Central memory CD4-positive, alpha-beta T cell (primary cell): ENCODE data around the gene SLC2A4.
A peak's percentile ranks its signal among the peaks of the same experiment; 100 is the strongest.

Experiments
- DNase-seq: peaks from one replicate; pipeline ENCODE4 v3.0.0; 2022

The SLC2A4 gene

DNA sequence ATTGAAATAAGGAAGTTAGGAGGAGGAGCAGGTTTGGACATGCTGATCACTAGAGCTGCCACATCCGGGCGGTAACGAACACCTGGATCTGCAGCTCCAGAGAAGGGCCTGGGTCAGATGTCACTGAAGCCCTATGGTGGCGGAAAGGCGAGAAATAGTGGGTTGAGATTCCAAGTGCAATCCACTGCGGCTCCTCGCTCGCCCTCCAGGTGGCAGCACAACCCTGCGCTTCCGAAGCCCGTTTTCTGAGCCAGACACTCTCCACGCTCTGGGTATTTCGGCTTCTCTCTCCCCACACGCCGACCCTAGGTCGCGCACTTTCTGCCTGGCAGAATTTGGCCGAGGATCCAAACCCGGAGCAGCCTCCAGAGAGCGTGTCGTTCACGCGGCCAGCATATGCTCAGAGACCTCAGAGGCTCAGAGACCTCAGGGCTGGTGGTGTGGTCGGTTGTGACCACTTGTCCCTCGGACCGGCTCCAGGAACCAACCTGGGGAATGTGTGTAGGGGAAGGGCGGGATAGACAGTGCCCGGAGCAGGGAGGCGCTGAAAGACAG is 922 bp upstream of the SLC2A4 start:
- peak; percentile 81 for DNase-seq

DNA sequence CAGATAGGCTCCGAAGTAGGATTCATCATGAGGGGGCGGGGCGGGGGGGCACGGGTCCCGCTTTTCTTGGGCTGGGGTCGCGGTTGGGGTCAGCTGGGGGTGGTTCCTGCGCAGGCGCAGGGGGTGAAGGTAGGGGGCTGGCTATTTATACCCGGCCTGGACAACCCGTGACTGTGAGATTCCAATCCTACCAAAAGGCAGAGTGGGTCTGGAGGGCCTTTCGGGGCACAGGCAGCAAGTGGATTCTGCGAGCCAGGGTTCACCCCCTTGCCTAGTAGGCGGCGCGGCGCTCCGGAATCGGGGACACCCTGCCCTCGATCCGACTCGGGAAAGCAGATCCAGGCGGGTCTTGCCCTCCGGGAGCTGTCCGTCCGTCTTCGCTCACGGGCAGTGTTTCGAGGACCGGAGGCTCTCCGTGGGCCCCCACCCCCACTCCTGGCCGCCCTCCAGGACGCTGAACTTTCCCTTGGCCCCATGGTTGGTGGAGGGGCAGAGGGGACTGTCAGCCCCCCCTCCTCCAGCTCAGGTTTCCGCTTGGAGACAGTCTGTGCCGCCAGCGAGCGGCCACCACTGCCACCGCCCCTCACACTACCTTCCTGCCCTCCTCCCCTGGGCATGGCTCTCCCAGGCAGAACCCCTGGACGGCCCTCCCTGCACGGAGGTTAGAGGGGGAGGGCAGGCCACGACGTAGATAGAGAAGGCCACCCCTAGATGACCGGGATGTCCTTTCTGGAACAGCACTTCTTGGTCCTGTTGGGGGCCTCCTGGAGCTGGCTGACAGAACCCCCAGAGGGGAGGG is 634 bp downstream of the SLC2A4 start:
- DNase-seq: no peak

DNA sequence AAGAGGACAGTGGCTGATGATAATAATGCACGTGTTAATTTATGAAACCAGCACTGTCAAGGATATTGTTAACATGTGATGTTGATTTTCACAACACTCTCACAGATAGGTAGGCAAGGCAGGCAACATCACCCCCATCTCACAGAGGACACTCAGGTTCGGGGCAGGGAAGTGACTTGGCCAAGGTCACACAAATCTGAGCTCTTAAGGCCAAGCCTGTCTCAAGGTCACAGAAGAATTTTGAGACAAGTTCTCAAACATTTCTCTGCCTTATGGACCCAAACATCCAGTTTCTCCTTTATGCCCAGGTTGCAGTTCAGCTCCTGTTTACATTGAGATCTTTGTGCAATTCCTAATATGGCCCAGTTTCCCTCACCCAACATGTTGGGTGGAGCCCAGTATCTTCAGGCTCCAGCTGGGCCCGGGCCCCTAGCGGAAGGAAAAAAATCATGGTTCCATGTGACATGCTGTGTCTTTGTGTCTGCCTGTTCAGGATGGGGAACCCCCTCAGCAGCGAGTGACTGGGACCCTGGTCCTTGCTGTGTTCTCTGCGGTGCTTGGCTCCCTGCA is 1.3 kb downstream of the SLC2A4 start:
- DNase-seq: no peak

DNA sequence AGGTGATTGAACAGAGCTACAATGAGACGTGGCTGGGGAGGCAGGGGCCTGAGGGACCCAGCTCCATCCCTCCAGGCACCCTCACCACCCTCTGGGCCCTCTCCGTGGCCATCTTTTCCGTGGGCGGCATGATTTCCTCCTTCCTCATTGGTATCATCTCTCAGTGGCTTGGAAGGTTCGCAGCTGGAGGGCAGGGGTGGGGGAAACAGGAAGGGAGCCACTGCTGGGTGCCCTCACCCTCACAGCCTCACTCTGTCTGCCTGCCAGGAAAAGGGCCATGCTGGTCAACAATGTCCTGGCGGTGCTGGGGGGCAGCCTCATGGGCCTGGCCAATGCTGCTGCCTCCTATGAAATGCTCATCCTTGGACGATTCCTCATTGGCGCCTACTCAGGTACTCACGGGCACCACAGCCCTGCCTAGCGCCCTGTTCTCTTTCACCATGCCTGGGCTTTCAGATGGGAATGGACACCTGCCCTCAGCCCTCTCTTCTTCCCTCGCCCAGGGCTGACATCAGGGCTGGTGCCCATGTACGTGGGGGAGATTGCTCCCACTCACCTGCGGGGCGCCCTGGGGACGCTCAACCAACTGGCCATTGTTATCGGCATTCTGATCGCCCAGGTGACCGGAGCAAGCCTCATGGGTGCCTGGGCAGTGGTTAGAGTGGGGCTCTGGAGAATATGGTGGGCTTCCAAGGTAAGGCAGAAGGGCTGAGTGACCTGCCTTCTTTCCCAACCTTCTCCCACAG is 2.1 kb downstream of the SLC2A4 start:
- DNase-seq: no peak

DNA sequence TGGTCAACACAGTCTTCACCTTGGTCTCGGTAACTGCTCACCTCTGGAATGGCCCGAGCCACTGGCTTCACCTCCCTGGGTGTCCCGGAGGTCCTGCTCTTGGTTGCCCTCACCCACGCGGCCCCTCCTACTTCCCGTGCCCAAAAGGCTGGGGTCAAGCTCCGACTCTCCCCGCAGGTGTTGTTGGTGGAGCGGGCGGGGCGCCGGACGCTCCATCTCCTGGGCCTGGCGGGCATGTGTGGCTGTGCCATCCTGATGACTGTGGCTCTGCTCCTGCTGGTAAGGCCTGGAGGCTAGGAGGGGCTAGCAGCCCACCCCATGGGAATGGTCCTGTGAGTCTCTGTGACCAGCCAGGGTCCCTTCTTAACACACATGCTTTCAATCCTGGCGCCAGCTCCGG is 3.4 kb downstream of the SLC2A4 start:
- DNase-seq: no peak

DNA sequence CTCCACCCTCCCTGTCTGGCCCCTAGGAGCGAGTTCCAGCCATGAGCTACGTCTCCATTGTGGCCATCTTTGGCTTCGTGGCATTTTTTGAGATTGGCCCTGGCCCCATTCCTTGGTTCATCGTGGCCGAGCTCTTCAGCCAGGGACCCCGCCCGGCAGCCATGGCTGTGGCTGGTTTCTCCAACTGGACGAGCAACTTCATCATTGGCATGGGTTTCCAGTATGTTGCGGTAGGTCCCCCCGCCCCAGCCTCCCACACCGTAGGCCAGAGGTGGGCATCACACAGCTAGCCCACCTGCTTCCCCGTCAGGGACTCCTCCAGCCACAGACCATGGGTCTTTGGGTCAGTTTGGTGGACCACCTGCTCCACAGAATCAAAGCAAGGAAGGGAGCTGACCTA is 4.2 kb downstream of the SLC2A4 start:
- no peak for DNase-seq

DNA sequence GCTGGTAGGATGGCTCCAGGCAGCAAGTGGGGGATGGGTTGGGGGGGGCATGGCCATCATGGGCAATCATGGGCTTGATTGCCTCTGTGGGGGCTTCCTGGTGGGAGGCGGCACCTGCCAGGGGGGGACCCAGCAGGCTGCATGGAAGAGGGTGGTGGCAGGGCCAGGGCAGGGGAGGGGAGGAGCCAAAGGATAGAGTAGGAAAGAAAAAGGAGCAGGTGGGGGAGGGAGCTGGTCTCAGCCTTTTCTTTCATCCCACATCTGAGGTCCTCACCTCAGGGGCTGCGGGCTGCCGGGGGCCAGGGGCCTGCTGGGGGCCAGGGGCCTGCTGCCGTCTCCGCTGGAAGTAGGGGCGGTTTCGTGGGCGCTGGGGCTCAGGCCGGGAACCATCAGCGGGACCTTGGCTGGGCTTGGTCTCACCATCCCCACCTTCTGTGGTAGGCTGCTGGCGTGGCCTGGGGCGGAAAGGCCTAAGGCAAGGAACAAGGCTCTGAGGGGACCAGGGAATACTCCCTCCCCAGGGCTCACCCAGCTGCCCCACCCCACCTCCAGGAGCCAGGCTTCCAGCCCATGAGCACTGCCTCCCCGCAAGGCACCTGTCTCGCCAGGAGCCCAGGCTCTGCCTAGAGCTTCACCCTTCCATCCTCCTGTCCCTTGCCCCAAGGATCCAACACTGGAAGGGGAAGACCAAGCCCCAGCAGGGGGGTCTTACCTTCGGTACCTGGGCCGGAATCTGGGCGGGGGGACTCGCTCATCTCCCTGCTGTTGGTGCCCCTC is 7.9 kb downstream of the SLC2A4 start:
- no peak for DNase-seq

DNA sequence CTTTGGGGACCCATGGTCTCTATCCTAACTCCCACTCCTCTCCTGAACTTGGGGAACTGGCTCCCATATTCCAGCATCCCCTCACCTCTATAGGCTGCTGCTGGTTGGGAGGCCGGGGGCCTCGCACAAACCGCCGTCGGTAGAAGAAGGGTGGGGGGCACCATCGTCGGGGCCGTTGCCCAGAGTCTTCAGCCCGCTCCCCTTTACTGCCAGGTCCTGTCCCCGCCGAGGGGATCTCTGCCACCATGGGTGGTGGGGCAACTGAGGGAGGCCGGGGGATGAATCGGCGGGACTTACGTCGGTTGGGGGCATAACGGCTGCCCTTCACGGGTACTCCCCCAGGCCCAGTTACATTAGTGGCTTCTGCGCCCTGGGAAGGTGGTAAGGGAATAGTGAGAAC is 8.6 kb downstream of the SLC2A4 start:
- no peak for DNase-seq

DNA sequence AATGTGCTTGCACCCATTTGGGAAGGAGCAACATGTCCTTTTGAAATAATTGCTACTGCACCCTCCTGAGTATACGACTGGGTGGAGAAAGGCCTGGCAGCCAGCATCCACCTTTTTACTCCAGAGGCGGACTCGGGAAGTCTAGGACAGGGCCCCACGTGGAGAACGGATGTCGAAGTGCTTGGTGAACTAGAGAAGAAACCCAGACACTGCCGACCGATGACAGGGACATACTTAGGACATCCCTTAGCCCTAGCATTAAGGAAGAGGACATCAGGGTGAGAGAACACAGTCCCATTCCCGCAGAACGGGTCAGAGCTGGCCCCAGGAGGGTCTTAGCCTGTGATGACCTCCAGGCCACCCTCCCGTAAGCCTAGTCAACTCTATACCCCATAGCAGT is 9.2 kb downstream of the SLC2A4 start:
- DNase-seq: no peak

DNA sequence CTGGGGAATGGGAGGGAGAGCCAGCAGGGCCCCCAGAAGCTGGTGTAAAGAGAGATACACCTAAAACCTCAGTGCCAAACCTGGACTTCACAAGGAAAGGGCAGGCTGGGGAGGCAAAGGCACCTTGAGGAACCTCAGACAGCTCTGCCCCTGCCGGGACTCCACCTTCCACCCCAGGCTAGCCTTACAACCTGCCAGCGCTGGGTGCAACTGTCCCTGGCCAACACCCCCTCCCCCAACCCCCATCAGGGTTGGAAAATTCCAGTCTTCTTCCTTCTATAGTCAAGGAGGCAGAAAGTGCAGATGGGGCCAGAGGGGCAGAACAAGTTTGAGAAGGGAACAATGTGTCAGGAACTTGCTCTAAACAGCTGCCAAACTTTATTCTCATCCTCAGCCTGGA is 10.7 kb downstream of the SLC2A4 start:
- no peak for DNase-seq

DNA sequence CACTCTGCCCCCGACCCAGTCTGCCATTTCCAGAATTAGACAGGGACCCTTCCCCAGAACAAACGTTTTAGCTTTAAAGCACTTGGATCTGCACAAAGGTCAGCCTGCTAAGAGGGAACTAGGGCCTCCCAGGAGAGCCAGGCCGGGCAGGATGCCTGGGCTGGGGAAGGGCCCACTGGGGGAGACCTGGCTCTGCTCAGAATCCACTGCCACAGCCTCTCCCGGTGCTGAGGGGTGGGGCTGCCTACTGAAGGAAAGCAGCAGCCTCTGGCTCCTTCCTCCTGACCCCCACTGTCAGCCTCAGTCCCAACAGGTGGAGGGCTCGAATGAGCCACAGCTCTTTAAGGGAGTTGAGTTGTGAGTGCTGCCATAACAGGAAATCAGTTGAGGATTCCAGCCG is 11.2 kb downstream of the SLC2A4 start:
- DNase-seq: no peak

DNA sequence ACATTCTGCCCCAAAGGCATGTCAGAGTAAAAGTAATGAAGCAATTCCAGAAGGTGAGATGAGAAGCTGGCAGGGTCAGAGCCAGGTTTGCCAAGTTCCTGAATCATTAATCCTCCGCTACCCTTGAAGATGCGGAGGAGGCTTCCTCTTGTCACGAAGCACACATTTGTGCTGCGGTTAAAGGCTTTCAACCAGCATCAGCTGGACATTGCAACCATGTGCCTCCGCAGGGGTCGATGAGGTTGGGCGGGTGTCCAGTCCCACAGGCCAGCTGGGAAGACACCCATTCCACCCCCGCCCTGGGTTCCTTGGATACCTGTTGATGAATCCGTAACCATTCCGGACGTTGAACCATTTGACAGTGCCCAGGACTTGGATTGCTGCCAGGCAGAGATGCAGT is 11.6 kb downstream of the SLC2A4 start:
- DNase-seq: no peak

DNA sequence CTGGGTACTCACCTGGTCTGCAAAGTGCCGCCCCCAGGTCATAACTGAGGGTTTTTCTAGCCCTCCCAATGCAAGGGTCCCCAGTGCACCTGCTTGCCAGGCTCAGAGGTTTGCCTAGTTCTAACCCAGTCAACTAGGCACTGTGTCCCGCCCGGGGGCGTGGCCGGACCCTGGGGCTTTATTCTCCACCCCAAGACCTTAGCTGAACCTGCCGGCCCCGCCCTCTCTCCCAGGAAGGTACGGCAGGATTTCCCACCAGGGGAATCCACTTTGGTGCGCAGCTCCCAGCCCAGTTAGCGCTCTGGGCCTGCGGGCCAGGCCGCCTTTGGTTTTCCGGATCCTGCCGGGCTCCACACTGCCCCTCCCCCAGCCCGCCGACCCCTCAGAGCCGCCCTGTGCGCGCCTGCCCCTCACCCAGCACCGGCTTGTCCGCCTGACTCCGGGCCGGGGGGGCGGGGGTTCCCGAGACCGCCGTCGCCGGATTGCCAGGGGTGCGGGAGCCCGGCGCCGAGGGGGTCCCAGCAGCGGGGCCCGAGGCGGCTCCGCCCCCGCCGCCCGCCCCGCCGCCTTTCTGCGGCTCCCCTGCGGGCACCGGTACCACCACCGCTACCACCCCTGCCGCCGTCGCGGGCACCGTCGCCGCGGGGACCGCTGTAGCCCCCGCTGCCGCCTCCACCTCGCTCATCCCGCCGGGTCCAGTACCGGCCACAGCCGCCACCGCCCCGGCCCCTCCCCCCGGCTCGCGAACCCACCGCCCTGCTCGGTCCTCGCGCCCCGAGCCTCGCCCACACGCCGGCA is 12.5 kb downstream of the SLC2A4 start:
- DNase-seq: no peak

DNA sequence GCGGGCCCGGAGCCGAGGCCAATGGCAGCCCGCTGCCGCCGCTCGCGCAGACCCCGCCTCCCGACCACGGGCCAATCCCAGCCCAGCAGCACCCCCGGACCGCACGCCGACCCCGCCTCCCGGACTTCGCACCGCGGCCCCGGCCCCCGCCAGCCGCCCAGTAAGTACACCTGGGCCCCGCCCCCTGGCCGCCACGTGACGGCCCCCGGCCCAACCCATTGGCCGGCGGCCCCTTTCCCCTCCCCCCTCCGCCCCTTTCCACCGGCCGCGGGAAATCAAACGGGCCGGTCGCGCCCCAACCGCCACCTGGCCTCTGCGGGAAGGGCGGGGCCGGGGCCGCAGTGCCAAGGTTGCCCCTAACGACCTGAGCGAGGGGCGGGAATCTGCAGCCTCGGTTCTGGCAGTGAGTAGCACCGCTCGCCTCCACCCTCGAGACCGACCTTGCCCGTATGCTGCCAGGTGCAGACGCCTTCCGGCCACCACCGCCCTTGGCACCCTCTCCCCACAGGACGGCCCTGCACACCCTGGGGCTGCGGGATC is 13.2 kb downstream of the SLC2A4 start, which contains the start of gene YBX2:
YBX2 (minus strand) TSS at position 26 of the 540 bp plus-strand sequence. CDS start 139 bp downstream, outside the sequence.
- peak; percentile 57 for DNase-seq

DNA sequence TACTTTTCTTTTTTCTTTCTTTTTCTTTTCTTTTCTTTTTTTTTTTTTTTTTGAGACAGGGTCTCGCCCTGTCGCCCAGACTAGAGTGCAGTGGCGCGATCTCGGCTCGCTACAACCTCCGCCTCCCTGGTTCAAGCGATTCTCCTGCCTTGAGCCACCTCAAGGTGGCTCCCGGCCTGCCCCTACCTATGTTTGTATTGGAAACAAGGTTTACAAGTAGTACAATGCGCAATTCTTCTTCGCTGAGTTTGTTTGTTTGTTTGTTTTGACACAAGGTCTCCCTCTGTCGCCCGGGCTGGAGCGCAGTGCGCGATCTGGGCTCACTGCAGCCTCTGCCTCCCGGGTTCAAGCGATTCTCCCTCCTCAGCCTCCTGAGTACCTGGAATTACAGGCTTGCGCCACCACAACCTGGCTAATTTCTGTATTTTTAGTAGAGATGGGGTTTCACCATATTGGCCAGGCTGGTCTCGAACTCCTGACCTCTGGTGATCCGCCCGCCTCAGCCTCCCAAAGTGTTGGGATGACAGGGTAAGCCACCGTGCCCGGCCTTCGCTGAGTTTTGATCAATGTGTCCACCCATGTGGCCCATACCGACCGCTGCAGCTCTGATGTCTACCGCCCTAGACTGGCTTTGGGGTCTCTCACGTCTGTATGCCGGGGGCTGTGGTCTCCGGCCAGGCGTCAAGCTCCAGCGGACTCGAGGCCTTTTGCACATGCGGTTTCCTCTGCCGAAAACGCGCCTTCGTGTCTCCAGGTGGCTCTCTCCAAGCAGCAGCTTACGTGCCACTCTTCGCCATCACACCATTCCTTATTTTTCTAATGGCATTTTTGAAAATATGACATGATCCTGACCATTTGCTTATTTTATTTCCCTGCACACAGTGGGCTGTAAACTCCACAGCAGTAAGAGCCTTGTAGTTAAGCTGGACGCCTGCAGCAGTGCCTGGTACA is 14.0 kb downstream of the SLC2A4 start:
- no peak for DNase-seq

DNA sequence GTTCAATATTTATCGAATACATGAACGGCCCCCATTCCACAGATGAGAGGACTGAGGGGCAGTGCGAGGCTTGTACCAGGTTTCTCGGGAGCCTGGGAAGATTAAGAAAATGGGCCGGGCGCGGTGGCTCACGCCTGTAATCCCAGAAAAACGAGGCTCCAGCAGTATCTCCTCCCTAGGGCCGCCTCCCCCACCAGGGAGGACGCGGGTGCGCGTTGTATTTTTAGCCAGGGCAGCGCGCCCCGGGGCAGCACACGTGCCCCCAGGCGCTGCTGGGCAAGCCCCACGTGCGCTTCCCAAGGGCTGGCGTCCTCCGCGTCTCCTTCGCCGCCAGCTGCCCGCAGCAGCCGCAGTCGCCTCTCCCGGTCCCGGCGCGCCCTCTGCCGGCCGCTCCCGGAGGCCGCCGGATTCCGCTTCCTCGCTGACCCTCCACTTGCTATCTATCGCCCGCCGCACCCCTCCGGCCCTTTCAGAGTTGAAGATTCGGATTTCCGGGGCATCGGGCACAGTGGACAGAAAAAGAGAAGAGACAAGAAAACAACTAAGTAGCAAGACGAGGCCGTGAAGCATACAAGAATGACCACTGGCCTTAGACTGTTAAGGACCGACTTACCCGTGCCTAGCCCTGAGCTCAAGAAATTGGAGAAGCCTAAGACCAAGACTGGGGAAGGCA is 14.8 kb downstream of the SLC2A4 start:
- peak; percentile 38 for DNase-seq

DNA sequence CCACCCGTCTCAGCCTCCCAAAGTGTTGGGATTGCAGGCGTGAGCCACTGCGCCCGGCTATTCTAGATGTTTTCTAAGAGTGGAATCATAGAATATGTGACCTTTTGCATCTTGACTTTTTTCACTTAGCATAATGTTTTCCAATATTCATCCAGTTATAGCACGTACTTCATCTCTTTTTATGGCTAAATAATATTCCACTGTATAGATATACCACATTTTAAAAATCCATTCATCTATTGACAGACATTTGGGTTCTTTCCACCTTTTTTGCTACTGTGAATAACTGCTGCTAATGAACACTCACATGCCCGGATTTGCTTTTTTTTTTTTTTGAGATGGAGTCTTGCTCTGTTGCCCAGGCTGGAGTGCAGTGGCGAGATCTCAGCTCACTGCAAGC is 22.7 kb downstream of the SLC2A4 start:
- DNase-seq: no peak

DNA sequence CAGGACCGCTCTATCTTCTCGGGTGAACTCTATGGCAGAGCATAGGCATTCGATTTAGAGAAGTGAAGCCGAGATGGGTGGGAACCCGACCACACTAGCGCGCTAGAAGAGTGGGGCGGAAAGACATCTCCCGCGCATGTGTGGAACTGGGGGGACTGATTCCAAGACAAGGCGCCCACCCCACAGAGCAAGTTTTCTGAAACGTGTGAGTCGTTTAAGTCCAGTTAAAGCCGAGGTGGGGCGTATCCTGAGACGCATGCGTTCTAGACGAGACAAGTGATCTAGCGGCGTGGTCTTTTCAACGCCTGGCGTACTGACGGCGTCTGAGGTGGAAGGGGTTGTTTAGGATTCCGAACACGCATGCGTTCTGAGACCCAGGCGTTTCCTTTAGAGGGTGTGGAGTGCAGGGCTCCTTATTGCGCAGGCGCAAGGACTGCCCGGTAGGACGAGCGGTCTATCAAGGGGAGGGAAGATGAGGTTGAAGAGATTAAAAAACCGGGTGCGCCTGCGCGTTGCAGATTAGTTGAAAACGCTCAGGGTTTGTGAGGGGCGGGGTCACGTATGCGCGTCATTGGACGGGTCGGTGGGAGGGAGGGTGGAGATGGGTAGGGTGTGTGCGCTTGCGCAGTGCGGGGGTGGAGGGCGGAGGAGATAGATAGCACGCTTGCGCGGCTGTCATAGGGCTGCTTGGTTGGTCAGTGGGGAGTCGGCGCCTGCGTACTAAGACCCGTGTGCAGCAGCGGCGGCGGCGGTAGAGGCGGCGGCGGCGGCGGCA is 25.6 kb downstream of the SLC2A4 start, which contains the start of gene EIF5A:
EIF5A (plus strand) TSS at position 718 of the 775 bp plus-strand sequence. CDS start 2,008 bp downstream, outside the sequence.
- peak; percentile 100 for DNase-seq
